OCI-LY3 (cell line): ENCODE data around the gene MTCL1.
A peak's percentile ranks its signal among the peaks of the same experiment; 100 is the strongest.

Source experiments
- H2AFZ ChIP-seq: fragments of 200-600, 300-600 bp; shearing (Covaris generic); 2 replicates; pipeline ENCODE4 v1.6.0; 2014; ENCODE audit warnings: antibody characterized with exemption, low read depth, low read length
- H3K27ac ChIP-seq: fragments of 200-600, 300-600 bp; sonication (generic); 2 replicates; pipeline ENCODE4 v1.5.1; 2014; ENCODE audit warnings: mild to moderate bottlenecking, low read length, moderate library complexity, mixed read lengths
- H3K27me3 ChIP-seq: fragments of 200-600, 300-600 bp; sonication (generic); 2 replicates; pipeline ENCODE4 v1.6.1; 2014; ENCODE audit warnings: low read depth, low read length, mixed read lengths
- H3K36me3 ChIP-seq: fragments of 200-600, 300-600 bp; sonication (generic); replicated peaks from 2 replicates; pipeline ENCODE3; 2014; ENCODE audit warnings: low read depth, low read length, mixed read lengths
- H3K4me1 ChIP-seq: fragments of 300-600, 200-600 bp; sonication (generic); 2 replicates; pipeline ENCODE4 v1.6.1; 2014; ENCODE audit warnings: low read length, mixed read lengths
- H3K4me2 ChIP-seq: fragments of 200-600, 300-600 bp; sonication (generic); 2 replicates; pipeline ENCODE4 v1.6.1; 2014; ENCODE audit warnings: low read length, mixed read lengths
- H3K4me3 ChIP-seq: fragments of 300-600, 200-600 bp; sonication (generic); 2 replicates; pipeline ENCODE4 v1.5.1; 2014; ENCODE audit warnings: antibody characterized with exemption, mild to moderate bottlenecking, low read length, moderate library complexity
- H3K79me2 ChIP-seq: fragments of 300-600, 200-600 bp; shearing (Covaris generic); 2 replicates; pipeline ENCODE4 v1.6.1; 2014; ENCODE audit warnings: mild to moderate bottlenecking, low read length, mixed read lengths
- H3K9ac ChIP-seq: fragments of 300-600, 200-600 bp; shearing (Covaris generic); 2 replicates; pipeline ENCODE4 v1.6.0; 2014; ENCODE audit warnings: mild to moderate bottlenecking, low read length, moderate library complexity
- H3K9me3 ChIP-seq: fragments of 200-600, 300-600 bp; shearing (Covaris generic); 2 replicates; pipeline ENCODE4 v1.6.1; 2014; ENCODE audit warnings: low read length, mixed read lengths; ENCODE audit not compliant: insufficient read depth
- H4K20me1 ChIP-seq: fragments of 200-600, 300-600 bp; sonication (generic); 2 replicates; pipeline ENCODE4 v1.6.1; 2016; ENCODE audit warnings: low read length, mixed read lengths; ENCODE audit not compliant: insufficient read depth
- EZH2phosphoT487 ChIP-seq: fragments of 200-600 bp; shearing (Covaris generic); IDR thresholded peaks from 2 replicates; pipeline ENCODE4 v1.6.1; 2018; ENCODE audit warnings: antibody characterized with exemption, mixed run types, low read depth
- TF ChIP-seq, protein P1 (sequence below): fragments of 200-600, 300-600 bp; sonication (generic); IDR thresholded peaks from 2 replicates; pipeline ENCODE4 v1.5.1; 2014; ENCODE audit warnings: antibody characterized with exemption, low read length, low read depth

The MTCL1 gene

DNA sequence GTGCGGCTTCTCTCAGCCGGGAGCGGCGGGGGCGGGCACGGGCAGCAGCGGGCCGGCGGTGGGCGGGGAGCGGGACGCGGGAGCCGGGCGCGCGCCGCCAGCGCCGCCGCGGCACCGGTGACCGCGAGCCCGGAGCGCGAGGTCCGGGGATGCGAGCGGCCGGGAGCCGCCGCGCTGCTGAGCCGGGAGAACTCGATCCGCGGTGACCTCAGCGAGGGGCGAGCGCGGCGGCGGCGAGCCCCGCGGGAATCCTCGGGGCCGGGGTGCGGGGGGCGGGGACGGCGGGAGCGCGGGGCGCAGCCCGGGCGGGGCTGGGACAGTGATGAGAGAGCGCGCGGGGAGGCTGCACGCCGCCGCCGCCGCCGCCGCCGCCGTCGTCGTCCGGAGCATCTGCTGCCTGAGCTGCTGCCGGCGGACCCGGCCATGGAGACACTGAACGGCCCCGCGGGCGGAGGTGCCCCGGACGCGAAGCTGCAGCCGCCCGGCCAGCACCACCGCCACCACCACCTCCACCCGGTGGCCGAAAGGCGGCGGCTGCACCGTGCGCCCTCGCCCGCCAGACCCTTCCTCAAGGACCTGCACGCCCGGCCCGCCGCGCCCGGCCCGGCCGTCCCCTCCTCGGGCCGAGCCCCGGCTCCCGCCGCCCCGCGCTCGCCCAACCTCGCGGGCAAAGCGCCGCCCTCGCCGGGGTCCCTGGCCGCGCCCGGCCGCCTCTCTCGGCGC lies at the start of gene MTCL1:
Gene MTCL1, plus strand, starts transcription at position 319 of the 723 bp plus-strand sequence. Its CDS starts 105 bp downstream, at position 424.
- Histone ChIP-seq H3K4me3 (peak within 1 kb of the TSS; percentile 84), H3K4me1 (peaks cover 15% of the 10 kb centered on the region), H3K36me3 (peaks cover 6% of the 10 kb centered on the region), H3K4me2 (peak within 1 kb of the TSS; percentile 90), H3K27me3 (no peaks in the 10 kb centered on the region), H3K27ac (no peak within 1 kb of the TSS), H3K9me3 (no peaks in the 10 kb centered on the region), H3K9ac (peak within 1 kb of the TSS; percentile 57), H4K20me1 (peaks cover 21% of the 10 kb centered on the region), H3K79me2 (peaks cover 42% of the 10 kb centered on the region), H2AFZ (peak within 1 kb of the TSS; percentile 43; the same call in 1 of the 2 replicates)
- TF ChIP-seq EZH2phosphoT487: no peak
- TF ChIP-seq, protein P1, sequence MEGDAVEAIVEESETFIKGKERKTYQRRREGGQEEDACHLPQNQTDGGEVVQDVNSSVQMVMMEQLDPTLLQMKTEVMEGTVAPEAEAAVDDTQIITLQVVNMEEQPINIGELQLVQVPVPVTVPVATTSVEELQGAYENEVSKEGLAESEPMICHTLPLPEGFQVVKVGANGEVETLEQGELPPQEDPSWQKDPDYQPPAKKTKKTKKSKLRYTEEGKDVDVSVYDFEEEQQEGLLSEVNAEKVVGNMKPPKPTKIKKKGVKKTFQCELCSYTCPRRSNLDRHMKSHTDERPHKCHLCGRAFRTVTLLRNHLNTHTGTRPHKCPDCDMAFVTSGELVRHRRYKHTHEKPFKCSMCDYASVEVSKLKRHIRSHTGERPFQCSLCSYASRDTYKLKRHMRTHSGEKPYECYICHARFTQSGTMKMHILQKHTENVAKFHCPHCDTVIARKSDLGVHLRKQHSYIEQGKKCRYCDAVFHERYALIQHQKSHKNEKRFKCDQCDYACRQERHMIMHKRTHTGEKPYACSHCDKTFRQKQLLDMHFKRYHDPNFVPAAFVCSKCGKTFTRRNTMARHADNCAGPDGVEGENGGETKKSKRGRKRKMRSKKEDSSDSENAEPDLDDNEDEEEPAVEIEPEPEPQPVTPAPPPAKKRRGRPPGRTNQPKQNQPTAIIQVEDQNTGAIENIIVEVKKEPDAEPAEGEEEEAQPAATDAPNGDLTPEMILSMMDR: no peak

DNA sequence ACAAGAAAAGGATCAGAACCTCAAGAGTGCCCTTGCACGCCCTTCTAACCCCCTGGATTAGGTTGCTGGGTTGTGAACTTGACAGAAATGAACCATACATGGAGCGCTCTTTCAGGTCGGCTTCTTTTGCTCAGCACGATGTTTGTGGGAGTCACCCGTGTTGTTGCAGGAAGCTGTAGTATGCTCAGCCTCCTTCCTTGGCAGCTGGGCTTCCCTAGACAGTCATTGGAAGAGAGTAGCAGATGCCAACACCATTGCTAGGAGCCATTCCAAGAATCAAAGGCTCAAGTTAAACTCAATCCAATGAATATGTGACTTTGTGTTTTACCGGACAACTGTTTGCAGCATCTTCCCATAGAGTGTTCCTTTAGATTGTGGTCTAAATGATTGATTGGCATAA lies 49.1 kb upstream of the MTCL1 start:
- H3K27ac ChIP-seq: no peak overlapping the region
- no peak overlapping the region for H3K4me3 ChIP-seq
- H2AFZ ChIP-seq: no peak overlapping the region
- TF ChIP-seq, protein P1: no peak
- no peak for TF ChIP-seq EZH2phosphoT487
- no peaks in the 10 kb centered on the region for H3K9me3 ChIP-seq
- H3K79me2 ChIP-seq: no peaks in the 10 kb centered on the region
- peaks cover 8% of the 10 kb centered on the region for H3K27me3 ChIP-seq
- no peaks in the 10 kb centered on the region for H4K20me1 ChIP-seq
- no peaks in the 10 kb centered on the region for H3K36me3 ChIP-seq
- H3K4me2 ChIP-seq: no peak overlapping the region
- no peak overlapping the region for H3K9ac ChIP-seq
- peaks cover 9% of the 10 kb centered on the region for H3K4me1 ChIP-seq

DNA sequence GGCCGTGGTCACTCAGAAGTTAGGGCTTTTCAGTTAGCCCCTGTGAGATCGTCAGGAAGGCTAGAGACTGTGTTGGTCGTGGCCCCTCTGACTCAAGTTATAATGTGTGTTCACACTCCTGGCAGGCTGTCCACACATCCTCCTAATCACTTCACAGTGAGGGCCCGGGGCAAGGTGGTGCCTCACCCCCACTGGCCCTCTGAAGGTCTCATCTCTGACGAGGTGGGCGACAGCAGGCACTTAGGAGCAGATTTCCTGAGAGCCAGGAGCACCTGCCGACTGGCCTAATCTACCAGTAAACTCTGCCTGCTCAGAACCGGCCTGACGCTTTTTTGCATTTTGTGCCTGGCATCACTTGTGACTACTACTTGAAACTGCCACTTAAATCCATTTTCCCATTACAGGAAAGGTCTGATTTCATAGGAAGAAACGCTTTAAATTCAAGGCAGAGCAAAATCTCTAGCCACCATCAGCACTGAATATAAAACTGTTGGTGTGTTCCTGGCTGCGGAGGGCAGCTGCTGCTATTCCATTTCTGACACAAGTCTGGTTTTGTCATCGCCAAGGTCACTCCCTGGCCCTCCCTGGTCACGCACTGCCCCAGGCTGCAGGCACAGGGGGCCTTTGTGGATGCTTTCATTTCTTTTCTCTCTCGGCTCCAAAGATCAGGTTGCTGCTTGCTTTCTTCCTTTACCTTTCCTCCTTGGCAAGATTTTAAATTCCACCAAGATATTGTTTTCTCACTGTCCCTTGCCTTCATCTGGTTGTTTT lies 48.1 kb upstream of the MTCL1 start:
- Histone ChIP-seq H2AFZ (0 out of 2 replicates have a peak overlapping the region, but pooled peaks have one; percentile 15), H3K79me2 (no peaks in the 10 kb centered on the region)

More for the DNA sequence above, 48.1 kb upstream of the MTCL1 start:
- Histone ChIP-seq H3K9me3 (no peaks in the 10 kb centered on the region), H3K27me3 (peaks cover 8% of the 10 kb centered on the region), H3K4me1 (peaks cover 19% of the 10 kb centered on the region), H3K4me2 (no peak overlapping the region), H3K36me3 (no peaks in the 10 kb centered on the region), H3K9ac (no peak overlapping the region), H4K20me1 (no peaks in the 10 kb centered on the region), H3K4me3 (no peak overlapping the region), H3K27ac (no peak overlapping the region)
- no peak for TF ChIP-seq EZH2phosphoT487
- TF ChIP-seq, protein P1: no peak
